Fibroblast of mammary gland (primary cell): Measurements from ENCODE around the gene SCUBE1.

ENCODE experiments used
- DNase-seq: peaks from one replicate; pipeline ENCODE4 v3.0.0-alpha.2; 2010; ENCODE audit warnings: low read depth
- H3K4me3 ChIP-seq: 2 replicates; pipeline ENCODE4 v1.5.1; 2011; ENCODE audit warnings: low read depth, mild to moderate bottlenecking, low read length, moderate library complexity; ENCODE audit not compliant: control insufficient read depth
- CTCF ChIP-seq: conservative IDR thresholded peaks from 2 replicates; pipeline ENCODE4 v1.5.1; 2011; ENCODE audit warnings: low read depth, low read length, inconsistent platforms; ENCODE audit not compliant: control insufficient read depth, insufficient read depth

The SCUBE1 gene

GRCh38 chr22:43180670-43181069, 162.5 kb downstream of the SCUBE1 start:
- DNase-seq = no peak
- no peak for TF ChIP-seq CTCF
- no peak overlapping the region for H3K4me3 ChIP-seq

GRCh38 chr22:43179911-43180195, 163.3 kb downstream of the SCUBE1 start:
- TF ChIP-seq CTCF = no peak
- no peak for DNase-seq
- no peak overlapping the region for H3K4me3 ChIP-seq

GRCh38 chr22:43179146-43179910, 163.8 kb downstream of the SCUBE1 start:
- no peak for DNase-seq
- H3K4me3 ChIP-seq = no peak overlapping the region
- no peak for TF ChIP-seq CTCF

- H3K4me3 ChIP-seq = no peak overlapping the region
- DNase-seq = no peak
- TF ChIP-seq CTCF = no peak
Measured at GRCh38 chr22:43177479-43177878, 165.7 kb downstream of the SCUBE1 start.

GRCh38 chr22:43176090-43176489, 167.1 kb downstream of the SCUBE1 start:
- no peak overlapping the region for H3K4me3 ChIP-seq
- DNase-seq = no peak

GRCh38 chr22:43174941-43175531, 168.1 kb downstream of the SCUBE1 start:
- no peak for DNase-seq
- no peak overlapping the region for H3K4me3 ChIP-seq
- TF ChIP-seq CTCF = no peak

More at GRCh38 chr22:43176090-43176489, 167.1 kb downstream of the SCUBE1 start:
- TF ChIP-seq CTCF = no peak
